MCF 10A (cell line): ENCODE results near the gene MACROH2A1. TPM values are rescaled to one million over a fixed set of nuclear protein-coding genes. Genes with fewer than 3 reads are reported as not detected.

Experiments used
- BruUV-seq: library from RNA; stranded (reverse); fragments of 400-500 nt; replicated peaks from 2 replicates; lab custom pipeline; 2021; lab: Mats Ljungman, UMichigan
- CTCF ChIA-PET: fragments of 300-600 bp; sonication (Branson Sonifier 250); formaldehyde crosslinking; extraction: SDS; loops from one replicate; lab custom pipeline; 2021; ENCODE audit warnings: antibody characterized with exemption, inconsistent platforms; lab: Yijun Ruan, JAX
- POLR2A ChIA-PET: fragments of 300-600, 350-650 bp; sonication (Branson Sonifier 250); formaldehyde crosslinking; extraction: SDS; loops from one replicate; lab custom pipeline; 2020; ENCODE audit warnings: antibody characterized with exemption, inconsistent platforms; lab: Yijun Ruan, JAX
- DNase-seq: peaks from one replicate; pipeline ENCODE4 v3.0.0-alpha.2; 2018; ENCODE audit not compliant: unreplicated experiment
- H3K27ac Mint-ChIP-seq: one replicate; pipeline ENCODE4 v1.8.0; 2022; ENCODE audit warnings: mild to moderate bottlenecking, low read depth, mixed read lengths; ENCODE audit not compliant: unreplicated experiment
- H3K27me3 Mint-ChIP-seq: one replicate; pipeline ENCODE4 v1.8.0; 2022; ENCODE audit warnings: mixed read lengths; ENCODE audit not compliant: insufficient read depth, unreplicated experiment
- H3K36me3 Mint-ChIP-seq: one replicate; pipeline ENCODE4 v1.8.0; 2022; ENCODE audit warnings: mild to moderate bottlenecking, moderate library complexity, mixed read lengths; ENCODE audit not compliant: insufficient read depth, unreplicated experiment
- H3K4me1 Mint-ChIP-seq: one replicate; pipeline ENCODE4 v1.8.0; 2022; ENCODE audit warnings: mixed read lengths; ENCODE audit not compliant: insufficient read depth, unreplicated experiment
- H3K4me3 Mint-ChIP-seq: one replicate; pipeline ENCODE4 v1.8.0; 2022; ENCODE audit warnings: mild to moderate bottlenecking, moderate library complexity, mixed read lengths; ENCODE audit not compliant: unreplicated experiment
- H3K9me3 Mint-ChIP-seq: one replicate; pipeline ENCODE4 v1.8.0; 2022; ENCODE audit warnings: mixed read lengths; ENCODE audit not compliant: unreplicated experiment
- CTCF ChIP-seq: fragments of 200-600 bp; IDR thresholded peaks from one replicate; pipeline ENCODE4 v1.8.0; 2022; ENCODE audit warnings: antibody characterized with exemption, mild to moderate bottlenecking; ENCODE audit not compliant: unreplicated experiment
- intact Hi-C: fragments of 100-400 bp; cut with micrococcal nuclease; formaldehyde crosslinking; loops from 2 replicates; pipeline ENCODE4 v1.14.1; 2022
- total RNA-seq: library from RNA; stranded (reverse); gene quantifications from 2 replicates; pipeline ENCODE4 v1.2.3, GENCODE V29; 2022

MACROH2A1 gene
- total RNA-seq, 1 experiment from 2014 or later, result 306 TPM

GRCh38 chr5:135392256-135392655 lies 6.8 kb downstream of the MACROH2A1 start:
- peaks cover 81% of the 10 kb centered on the region for H3K4me1 Mint-ChIP-seq
- TF ChIP-seq CTCF, result no peak
- BruUV-seq, result no TSS peak
- peaks cover 41% of the 10 kb centered on the region for H3K36me3 Mint-ChIP-seq
- H3K27ac Mint-ChIP-seq, result peak overlapping the region; percentile 89
- no peaks in the 10 kb centered on the region for H3K27me3 Mint-ChIP-seq
- no peaks in the 10 kb centered on the region for H3K9me3 Mint-ChIP-seq
- no peak for DNase-seq
- intact Hi-C loops, result no loop called here
- CTCF ChIA-PET, result interaction anchor here (1.3 to 2.7 kb wide), 3 partner anchors 10 to 65 kb away, joined by 5 to 11 read pairs (median 6); no protein-coding TSS in a partner anchor
- POLR2A ChIA-PET, result interaction anchor here (0.6 kb wide), 1 partner anchor 9 kb away, joined by 4 read pairs; no protein-coding TSS in a partner anchor
- H3K4me3 Mint-ChIP-seq, result no peak overlapping the region

- BruUV-seq, result no TSS peak
- Mint-ChIP-seq H3K36me3 (peaks cover 45% of the 10 kb centered on the region), H3K27me3 (no peaks in the 10 kb centered on the region), H3K4me3 (no peak overlapping the region), H3K4me1 (peaks cover 81% of the 10 kb centered on the region), H3K27ac (peak overlapping the region; percentile 89), H3K9me3 (no peaks in the 10 kb centered on the region)
- ChIA-PET POLR2A (no interaction called here), CTCF (interaction anchor here (1.2 to 2.7 kb wide), 4 partner anchors 10 to 65 kb away, joined by 4 to 11 read pairs (median 6); no protein-coding TSS in a partner anchor)
- TF ChIP-seq CTCF, result no peak
- intact Hi-C loops, result no loop called here
- DNase-seq, result no peak
Measured at GRCh38 chr5:135391869-135392255, 7.2 kb downstream of the MACROH2A1 start.

- TF ChIP-seq CTCF, result no peak
- ChIA-PET POLR2A (no interaction called here), CTCF (interaction anchor here (0.5 to 2.7 kb wide), 5 partner anchors 11 to 538 kb away, joined by 4 to 11 read pairs (median 5); no protein-coding TSS in a partner anchor)
- peak overlapping the region; percentile 89 for H3K27ac Mint-ChIP-seq
- H3K9me3 Mint-ChIP-seq, result no peaks in the 10 kb centered on the region
- peaks cover 48% of the 10 kb centered on the region for H3K36me3 Mint-ChIP-seq
- no peaks in the 10 kb centered on the region for H3K27me3 Mint-ChIP-seq
- H3K4me1 Mint-ChIP-seq, result peaks cover 85% of the 10 kb centered on the region
- intact Hi-C loops, result no loop called here
- DNase-seq, result no peak
- no peak overlapping the region for H3K4me3 Mint-ChIP-seq
- no TSS peak for BruUV-seq
Measured at GRCh38 chr5:135391116-135391868, 7.7 kb downstream of the MACROH2A1 start.

GRCh38 chr5:135388860-135389435 lies 10.1 kb downstream of the MACROH2A1 start:
- no peak for DNase-seq
- peaks cover 74% of the 10 kb centered on the region for H3K4me1 Mint-ChIP-seq
- H3K4me3 Mint-ChIP-seq, result no peak overlapping the region
- TF ChIP-seq CTCF, result no peak
- H3K36me3 Mint-ChIP-seq, result peaks cover 54% of the 10 kb centered on the region
- intact Hi-C loops, result loop anchor here (5.0 kb wide), 1 partner anchor 38 kb away; no protein-coding TSS in a partner anchor
- BruUV-seq, result no TSS peak
- peak overlapping the region; percentile 89 for H3K27ac Mint-ChIP-seq
- ChIA-PET POLR2A (interaction anchor here (2.1 to 6.4 kb wide), 2 partner anchors 10 to 12 kb away, joined by 7 to 82 read pairs; partner anchors contain the start of gene MACROH2A1), CTCF (interaction anchor here (0.7 to 1.1 kb wide), 3 partner anchors 8 to 517 kb away, joined by 3 read pairs; no protein-coding TSS in a partner anchor)
- no peaks in the 10 kb centered on the region for H3K9me3 Mint-ChIP-seq
- no peaks in the 10 kb centered on the region for H3K27me3 Mint-ChIP-seq
